GM10266 (cell line): ENCODE results near the gene NR3C1.

Experiments used
- DNase-seq: peaks from one replicate; pipeline ENCODE4 v3.0.0; 2012; ENCODE audit errors: extremely low spot score
- TF ChIP-seq, protein P1 (sequence below): IDR thresholded peaks from 2 replicates; pipeline ENCODE4 v1.5.1; 2012; ENCODE audit warnings: mild to moderate bottlenecking, low read depth; ENCODE audit not compliant: control insufficient read depth, insufficient read depth; ENCODE audit errors: missing control alignments

The NR3C1 gene

DNA sequence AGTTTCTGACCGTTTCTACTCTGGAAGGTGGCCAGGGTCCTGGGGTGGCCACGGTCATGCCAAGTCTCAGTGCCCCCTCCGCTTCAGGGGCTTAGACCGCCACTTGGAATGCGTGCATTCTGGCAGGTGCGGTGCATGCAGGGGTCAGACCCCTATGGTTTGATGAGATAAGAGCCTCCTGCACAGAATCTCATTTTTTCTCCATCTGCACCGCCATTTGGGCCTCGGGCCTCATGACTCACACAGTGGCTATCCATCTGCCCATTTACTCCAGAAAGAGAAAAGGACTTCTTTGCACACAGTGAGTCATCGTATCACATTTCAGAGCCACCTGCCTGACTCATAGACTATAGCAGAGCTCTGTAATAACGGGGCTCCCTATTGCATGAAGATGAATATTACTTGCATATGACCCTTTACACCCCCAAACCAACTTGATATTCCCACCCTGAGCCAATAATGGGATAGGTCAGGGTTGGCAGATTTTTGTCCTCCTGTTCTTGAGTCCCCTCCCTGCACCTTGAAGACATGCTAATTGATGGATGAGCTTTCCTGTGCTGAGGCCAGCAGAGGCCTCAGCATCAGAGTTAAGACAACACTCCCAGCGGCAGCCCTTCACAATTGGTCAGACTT is 157.4 kb downstream of the NR3C1 start:
- TF ChIP-seq, protein P1, sequence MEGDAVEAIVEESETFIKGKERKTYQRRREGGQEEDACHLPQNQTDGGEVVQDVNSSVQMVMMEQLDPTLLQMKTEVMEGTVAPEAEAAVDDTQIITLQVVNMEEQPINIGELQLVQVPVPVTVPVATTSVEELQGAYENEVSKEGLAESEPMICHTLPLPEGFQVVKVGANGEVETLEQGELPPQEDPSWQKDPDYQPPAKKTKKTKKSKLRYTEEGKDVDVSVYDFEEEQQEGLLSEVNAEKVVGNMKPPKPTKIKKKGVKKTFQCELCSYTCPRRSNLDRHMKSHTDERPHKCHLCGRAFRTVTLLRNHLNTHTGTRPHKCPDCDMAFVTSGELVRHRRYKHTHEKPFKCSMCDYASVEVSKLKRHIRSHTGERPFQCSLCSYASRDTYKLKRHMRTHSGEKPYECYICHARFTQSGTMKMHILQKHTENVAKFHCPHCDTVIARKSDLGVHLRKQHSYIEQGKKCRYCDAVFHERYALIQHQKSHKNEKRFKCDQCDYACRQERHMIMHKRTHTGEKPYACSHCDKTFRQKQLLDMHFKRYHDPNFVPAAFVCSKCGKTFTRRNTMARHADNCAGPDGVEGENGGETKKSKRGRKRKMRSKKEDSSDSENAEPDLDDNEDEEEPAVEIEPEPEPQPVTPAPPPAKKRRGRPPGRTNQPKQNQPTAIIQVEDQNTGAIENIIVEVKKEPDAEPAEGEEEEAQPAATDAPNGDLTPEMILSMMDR = no peak
- no peak for DNase-seq

GRCh38 chr5:143244990-143245389 is 158.5 kb downstream of the NR3C1 start:
- TF ChIP-seq, protein P1 = no peak
- no peak for DNase-seq

DNA sequence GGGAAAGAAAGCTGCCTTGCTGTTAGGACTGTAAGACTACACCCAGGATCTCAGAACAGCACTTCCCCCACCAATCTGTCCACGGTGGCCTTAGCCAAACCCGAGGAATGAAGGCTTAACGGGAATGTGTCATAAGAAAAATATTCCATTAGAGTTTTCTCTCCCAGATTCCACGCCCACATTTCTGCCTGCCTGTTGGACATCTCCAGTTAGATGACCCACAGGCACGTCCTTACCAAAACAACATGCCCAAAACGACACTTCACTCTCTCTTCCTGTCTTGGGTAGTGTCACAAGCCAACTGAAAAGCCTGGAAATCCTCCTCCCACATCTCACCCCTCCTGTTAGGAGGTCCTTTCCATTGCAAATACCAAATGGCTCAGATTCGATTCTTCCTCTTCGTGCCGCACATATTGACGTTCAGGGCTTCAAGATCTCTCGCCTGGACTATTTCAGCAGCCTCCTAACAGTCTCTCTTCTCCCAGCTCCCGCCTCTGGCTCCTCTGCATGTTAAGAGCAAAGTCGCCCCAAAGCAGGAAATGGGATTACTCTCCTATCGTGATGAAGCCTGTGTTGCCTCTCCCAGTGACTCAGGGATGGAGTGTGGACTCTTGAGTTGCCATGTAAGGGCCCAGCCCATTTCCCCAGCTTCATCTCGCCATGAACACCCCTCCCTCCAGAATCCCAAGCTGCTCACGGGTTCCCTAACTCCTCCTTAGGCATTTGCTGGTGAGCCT is 159.3 kb downstream of the NR3C1 start:
- TF ChIP-seq, protein P1 = no peak
- no peak for DNase-seq

DNA sequence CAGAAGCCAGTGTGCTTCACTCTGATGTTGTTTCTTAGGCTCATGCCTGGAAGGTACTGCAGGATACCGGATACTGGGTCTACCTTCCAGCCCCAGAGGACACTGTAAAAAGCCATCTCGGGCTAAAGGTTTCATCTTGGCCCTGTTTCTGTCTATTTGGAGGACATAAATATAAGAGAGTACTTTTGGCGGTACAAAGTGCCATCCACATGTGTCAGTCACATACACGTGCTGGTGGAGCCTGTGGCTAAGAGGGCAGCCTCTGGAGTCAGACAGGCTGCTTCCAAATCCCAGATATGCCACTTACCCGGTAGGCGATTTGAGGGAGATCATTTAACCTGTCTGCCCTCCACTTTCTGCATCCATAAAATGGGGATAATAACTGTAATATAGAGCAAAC is 160.4 kb downstream of the NR3C1 start:
- DNase-seq = no peak
- TF ChIP-seq, protein P1 = no peak

DNA sequence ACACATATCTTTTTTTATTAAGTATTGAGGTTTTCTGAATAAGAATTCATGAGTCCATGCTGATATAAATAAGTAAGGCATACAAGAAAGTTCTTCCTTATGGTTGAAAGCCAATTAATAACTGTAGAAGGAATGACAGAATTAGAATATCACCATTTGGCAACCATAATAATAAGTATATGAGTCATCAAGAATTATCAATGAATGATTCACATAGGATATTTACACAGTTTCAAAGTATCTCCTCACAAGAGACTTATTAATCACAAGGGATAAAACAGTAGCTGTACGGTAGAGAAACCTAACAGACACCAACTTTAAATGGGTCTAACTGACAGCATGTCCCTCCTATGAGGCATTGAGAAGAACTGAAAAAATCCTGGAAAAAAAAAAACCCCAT is 161.6 kb downstream of the NR3C1 start:
- DNase-seq = no peak
- TF ChIP-seq, protein P1 = no peak

DNA sequence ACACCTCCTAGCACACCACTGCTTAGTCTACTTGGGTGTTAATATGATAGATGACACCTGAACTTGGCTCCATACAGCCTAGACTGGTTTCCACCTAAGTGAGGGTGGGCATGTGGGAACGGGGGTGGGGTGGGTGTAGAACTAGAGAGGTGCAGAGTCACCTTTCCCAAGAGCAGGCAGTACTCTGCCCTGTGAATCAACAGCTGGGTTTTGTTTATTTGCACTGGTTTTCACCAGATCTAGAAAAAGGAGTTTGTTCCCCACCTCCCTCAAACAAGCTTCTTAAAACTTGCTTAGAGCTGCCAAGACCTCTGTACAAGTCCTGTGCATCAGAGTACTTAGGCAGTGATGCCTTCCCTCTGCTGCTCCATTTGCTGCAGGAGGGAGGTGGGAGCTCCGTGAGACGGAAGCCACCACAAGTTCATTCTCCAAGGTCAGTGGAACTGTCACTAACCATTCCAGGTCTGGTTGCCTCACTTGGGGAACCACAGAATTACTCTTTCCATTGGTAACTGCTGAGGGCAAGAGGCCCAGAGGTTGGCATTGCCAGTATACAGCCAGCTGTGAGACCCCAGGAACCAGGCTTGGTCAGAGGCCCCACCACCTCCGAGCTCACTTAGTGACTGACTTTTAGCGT is 163.5 kb downstream of the NR3C1 start:
- TF ChIP-seq, protein P1 = no peak
- no peak for DNase-seq

DNA sequence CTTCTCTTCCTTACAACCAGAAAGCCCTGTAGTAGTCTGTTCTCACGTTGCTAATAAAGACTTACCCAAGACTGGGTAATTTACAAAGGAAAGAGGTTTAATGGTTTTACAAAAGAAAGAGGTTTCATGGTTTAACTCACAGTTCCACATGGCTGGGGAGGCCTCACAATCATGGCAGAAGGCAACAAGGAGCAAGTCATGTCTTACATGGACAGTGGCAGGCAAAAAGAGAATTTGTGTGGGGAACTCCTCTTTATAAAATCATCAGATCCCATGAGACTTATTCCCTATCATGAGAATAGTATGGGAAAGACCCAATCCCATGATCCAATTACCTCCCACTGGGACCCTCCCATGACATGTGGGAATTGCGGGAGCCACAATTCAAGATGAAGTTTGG is 164.9 kb downstream of the NR3C1 start:
- TF ChIP-seq, protein P1 = no peak
- no peak for DNase-seq
